CD4-positive, CD25-positive, alpha-beta regulatory T cell (primary cell): ENCODE results near the gene GFOD2. TPM values are rescaled to one million over a fixed set of nuclear protein-coding genes. Genes with fewer than 3 reads are reported as not detected.

Experiments used
- ATAC-seq, 2 donors: fragments of 150-1000 bp; cut with Tn5 transposase; one replicate each; pipeline ENCODE4 v1.10.0; 2021; ENCODE audit warnings: low read depth in 2 of 2, moderate number of reproducible peaks in 2 of 2, moderate library complexity in 1 of 2
- DNase-seq, 3 donors: peaks; one replicate each; pipeline versions ENCODE4 v3.0.0 to v3.0.0-alpha.2; 2012 to 2022; ENCODE audit warnings: mixed read lengths in 1 of 3
- H3K27ac ChIP-seq: one replicate; pipeline ENCODE4 v1.7.0; 2013; ENCODE audit warnings: mild to moderate bottlenecking, low read length; ENCODE audit not compliant: insufficient read depth, poor library complexity, severe bottlenecking
- H3K27me3 ChIP-seq: one replicate; pipeline ENCODE4 v1.7.0; 2013; ENCODE audit warnings: low read length; ENCODE audit not compliant: control insufficient read depth, insufficient read depth
- H3K36me3 ChIP-seq: one replicate; pipeline ENCODE4 v1.7.0; 2013; ENCODE audit warnings: mild to moderate bottlenecking, low read length, moderate library complexity; ENCODE audit not compliant: control insufficient read depth, insufficient read depth
- H3K4me1 ChIP-seq: 2 replicates; pipeline ENCODE4 v1.7.0; 2013; ENCODE audit warnings: mild to moderate bottlenecking, low read length; ENCODE audit not compliant: insufficient read depth, control insufficient read depth, poor library complexity, severe bottlenecking
- H3K4me3 ChIP-seq: one replicate; pipeline ENCODE4 v1.7.0; 2013; ENCODE audit warnings: low read depth, mild to moderate bottlenecking, low read length, moderate library complexity
- H3K9me3 ChIP-seq, 2 experiments: 1 replicate in 1 of 2; 2 replicates in 1 of 2; pipeline ENCODE4 v1.7.0; 2013; ENCODE audit warnings: low read length in 2 of 2, mild to moderate bottlenecking in 1 of 2, moderate library complexity in 1 of 2; ENCODE audit not compliant: control insufficient read depth in 2 of 2
- H3K27ac Mint-ChIP-seq, 3 donors: one replicate each; pipeline ENCODE4 v1.8.0; 2020 to 2022; ENCODE audit warnings: mild to moderate bottlenecking in 3 of 3, mixed read lengths in 3 of 3, moderate library complexity in 2 of 3
- H3K27me3 Mint-ChIP-seq: one replicate; pipeline ENCODE4 v1.8.0; 2022; ENCODE audit warnings: mild to moderate bottlenecking, mixed read lengths
- H3K36me3 Mint-ChIP-seq: one replicate; pipeline ENCODE4 v1.8.0; 2020; ENCODE audit warnings: mixed read lengths
- H3K4me1 Mint-ChIP-seq, 4 donors: one replicate each; pipeline ENCODE4 v1.8.0; 2020 to 2022; ENCODE audit warnings: mixed read lengths in 4 of 4, mild to moderate bottlenecking in 1 of 4
- H3K4me3 Mint-ChIP-seq, 4 donors: one replicate each; pipeline ENCODE4 v1.8.0; 2020 to 2022; ENCODE audit warnings: mild to moderate bottlenecking in 4 of 4, mixed read lengths in 4 of 4, moderate library complexity in 3 of 4
- H3K9me3 Mint-ChIP-seq, 7 donors: one replicate each; pipeline ENCODE4 v1.8.0; 2020 to 2022; ENCODE audit warnings: mixed read lengths in 7 of 7, mild to moderate bottlenecking in 3 of 7, moderate library complexity in 2 of 7
- polyA plus RNA-seq, 4 donors: library from polyadenylated mRNA; unstranded; fragments of 300-500 nt; fragmentation: Illumina TruSeq; gene quantifications; one replicate each; pipeline ENCODE4 v1.2.3, GENCODE V29; 2021
- total RNA-seq: library from RNA; stranded (reverse); gene quantifications from one replicate; pipeline ENCODE4 v1.2.3, GENCODE V29; 2022

Gene GFOD2
- total and polyA plus RNA-seq, 5 donors from 2014 or later, result 9.0 to 12.1 (median 11.4) TPM

- H3K27ac Mint-ChIP-seq, result peak overlapping the region in 1 of 3 donors; percentile 26
These were observed 29.7 kb upstream of the GFOD2 start for GRCh38 chr16:67748834-67749233.

DNA sequence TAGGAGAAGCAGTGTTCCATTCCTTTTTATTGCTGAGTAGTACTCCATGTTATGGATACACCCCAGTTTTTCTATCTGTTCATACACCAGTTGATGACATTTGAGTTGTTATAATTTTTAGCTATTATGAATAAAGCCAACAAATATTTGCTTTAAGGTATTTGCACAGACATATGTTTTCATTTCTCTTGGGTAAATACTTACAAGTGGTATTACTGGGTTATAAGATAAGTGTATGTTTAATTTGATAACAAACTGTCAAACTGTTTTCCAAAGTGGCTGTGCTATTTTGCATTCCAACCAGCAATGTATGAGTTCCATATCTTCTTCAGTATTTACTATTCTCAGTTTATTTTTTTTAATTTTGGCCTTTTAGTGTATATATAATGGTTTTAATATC is 27.7 kb upstream of the GFOD2 start:
- H3K9me3 Mint-ChIP-seq, result no peaks in the 10 kb centered on the region
- H3K4me3 Mint-ChIP-seq, result no peak overlapping the region
- no peaks in the 10 kb centered on the region for H3K27me3 Mint-ChIP-seq
- Histone ChIP-seq H3K36me3 (peaks cover 22% of the 10 kb centered on the region), H3K4me1 (no peaks in the 10 kb centered on the region), H3K9me3 (no peaks in the 10 kb centered on the region), H3K27me3 (no peaks in the 10 kb centered on the region), H3K4me3 (no peak overlapping the region), H3K27ac (no peak overlapping the region)
- H3K4me1 Mint-ChIP-seq, result peaks cover 0 to 4% (median 2%) of the 10 kb centered on the region in 4 donors
- H3K36me3 Mint-ChIP-seq, result peaks cover 20% of the 10 kb centered on the region
- no peak overlapping the region for H3K27ac Mint-ChIP-seq
- ATAC-seq (no peak), DNase-seq (no peak)

More at GRCh38 chr16:67748834-67749233, 29.7 kb upstream of the GFOD2 start:
- no peaks in the 10 kb centered on the region for H3K27me3 ChIP-seq
- ATAC-seq (no peak), DNase-seq (no peak)
- H3K4me1 Mint-ChIP-seq, result peaks cover 0 to 6% (median 2%) of the 10 kb centered on the region in 4 donors
- no peak overlapping the region for H3K4me3 Mint-ChIP-seq
- no peaks in the 10 kb centered on the region for H3K9me3 ChIP-seq
- H3K4me1 ChIP-seq, result no peaks in the 10 kb centered on the region
- H3K4me3 ChIP-seq, result no peak overlapping the region
- no peaks in the 10 kb centered on the region for H3K9me3 Mint-ChIP-seq
- peaks cover 12% of the 10 kb centered on the region for H3K36me3 ChIP-seq
- peaks cover 15% of the 10 kb centered on the region for H3K36me3 Mint-ChIP-seq
- H3K27ac ChIP-seq, result no peak overlapping the region
- no peaks in the 10 kb centered on the region for H3K27me3 Mint-ChIP-seq

DNA sequence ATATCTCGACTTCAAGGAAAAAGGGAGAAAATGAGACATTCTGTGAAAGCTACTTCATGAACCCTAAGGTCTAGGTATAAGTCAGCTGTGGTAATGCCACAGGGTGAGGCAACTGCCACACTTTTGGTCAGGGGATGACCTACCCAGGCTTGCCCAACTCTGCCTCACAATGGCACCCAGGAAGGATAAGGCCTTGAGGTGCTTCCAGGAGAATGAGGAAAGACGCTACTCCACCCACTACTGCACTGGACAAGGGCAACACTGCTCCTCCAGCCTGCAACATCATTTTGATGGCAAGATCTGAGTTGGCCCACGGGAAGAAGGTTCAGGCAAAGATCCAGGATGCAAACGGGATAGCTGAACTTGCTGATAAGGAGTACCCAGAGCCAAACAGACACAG is 22.0 kb upstream of the GFOD2 start:
- H3K4me1 ChIP-seq, result no peaks in the 10 kb centered on the region
- Mint-ChIP-seq H3K27me3 (no peaks in the 10 kb centered on the region), H3K9me3 (no peaks in the 10 kb centered on the region), H3K36me3 (peaks cover 31% of the 10 kb centered on the region), H3K4me1 (peaks cover 0 to 4% (median 0%) of the 10 kb centered on the region in 4 donors), H3K4me3 (no peak overlapping the region), H3K27ac (peak overlapping the region in 1 of 3 donors; percentile 28)
- H3K9me3 ChIP-seq, result no peaks in the 10 kb centered on the region
- no peaks in the 10 kb centered on the region for H3K27me3 ChIP-seq
- DNase-seq, result no peak
- H3K27ac ChIP-seq, result no peak overlapping the region
- peaks cover 42% of the 10 kb centered on the region for H3K36me3 ChIP-seq
- no peak overlapping the region for H3K4me3 ChIP-seq
- no peak for ATAC-seq

DNA sequence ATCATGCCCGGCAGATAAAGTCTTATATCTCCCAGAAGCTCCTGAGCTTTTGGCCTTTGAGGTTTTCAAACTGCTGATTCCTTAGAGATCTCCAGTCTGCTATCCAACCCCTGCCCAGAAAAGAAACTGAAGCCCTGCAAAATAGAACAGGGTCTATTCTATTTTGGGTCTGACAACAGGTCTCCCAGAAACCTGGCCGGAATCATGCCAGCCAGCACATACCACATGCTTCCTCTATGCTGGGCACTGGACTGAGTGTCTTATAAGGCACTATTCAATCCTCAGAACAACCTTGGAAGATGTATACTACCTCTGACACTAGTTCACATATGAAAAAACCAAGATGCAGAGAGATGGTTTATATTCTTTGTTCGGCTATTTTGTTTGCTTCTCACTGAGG is 21.3 kb upstream of the GFOD2 start:
- Mint-ChIP-seq H3K4me3 (no peak overlapping the region), H3K4me1 (peaks cover 0 to 4% (median 0%) of the 10 kb centered on the region in 4 donors), H3K36me3 (peaks cover 31% of the 10 kb centered on the region), H3K27ac (peak overlapping the region in 2 of 3 donors; percentile 5 to 20), H3K9me3 (no peaks in the 10 kb centered on the region), H3K27me3 (no peaks in the 10 kb centered on the region)
- DNase-seq (no peak), ATAC-seq (no peak)
- Histone ChIP-seq H3K36me3 (peaks cover 42% of the 10 kb centered on the region), H3K27ac (no peak overlapping the region), H3K27me3 (no peaks in the 10 kb centered on the region), H3K4me1 (no peaks in the 10 kb centered on the region), H3K9me3 (no peaks in the 10 kb centered on the region), H3K4me3 (no peak overlapping the region)

GRCh38 chr16:67736858-67737257 is 17.7 kb upstream of the GFOD2 start:
- H3K27ac Mint-ChIP-seq, result peak overlapping the region in 1 of 3 donors; percentile 73
- H3K4me1 Mint-ChIP-seq, result peaks cover 0 to 4% (median 0%) of the 10 kb centered on the region in 4 donors
- Histone ChIP-seq H3K4me3 (no peak overlapping the region), H3K4me1 (no peaks in the 10 kb centered on the region), H3K9me3 (no peaks in the 10 kb centered on the region), H3K27ac (no peak overlapping the region), H3K36me3 (peaks cover 34% of the 10 kb centered on the region), H3K27me3 (no peaks in the 10 kb centered on the region)
- H3K9me3 Mint-ChIP-seq, result no peaks in the 10 kb centered on the region
- H3K4me3 Mint-ChIP-seq, result no peak overlapping the region
- no peak for DNase-seq
- no peaks in the 10 kb centered on the region for H3K27me3 Mint-ChIP-seq
- H3K36me3 Mint-ChIP-seq, result peaks cover 17% of the 10 kb centered on the region
- no peak for ATAC-seq

- H3K36me3 Mint-ChIP-seq, result peaks cover 19% of the 10 kb centered on the region
- H3K9me3 Mint-ChIP-seq, result no peaks in the 10 kb centered on the region
- H3K4me3 Mint-ChIP-seq, result no peak overlapping the region
These were observed 15.7 kb upstream of the GFOD2 start for GRCh38 chr16:67734731-67735201.

GRCh38 chr16:67733734-67734470 is 14.8 kb upstream of the GFOD2 start:
- no peak overlapping the region for H3K4me3 Mint-ChIP-seq
- peaks cover 44% of the 10 kb centered on the region for H3K36me3 ChIP-seq
- no peak overlapping the region for H3K27ac ChIP-seq
- H3K4me3 ChIP-seq, result no peak overlapping the region
- H3K9me3 ChIP-seq, result no peaks in the 10 kb centered on the region
- no peaks in the 10 kb centered on the region for H3K27me3 ChIP-seq
- peak overlapping the region in 1 of 3 donors; percentile 9 for H3K27ac Mint-ChIP-seq
- no peak for ATAC-seq
- peaks cover 19% of the 10 kb centered on the region for H3K36me3 Mint-ChIP-seq
- H3K4me1 ChIP-seq, result no peaks in the 10 kb centered on the region
- no peak for DNase-seq
- no peaks in the 10 kb centered on the region for H3K27me3 Mint-ChIP-seq
- no peaks in the 10 kb centered on the region for H3K4me1 Mint-ChIP-seq
- H3K9me3 Mint-ChIP-seq, result no peaks in the 10 kb centered on the region

More at GRCh38 chr16:67734731-67735201, 15.7 kb upstream of the GFOD2 start:
- Histone ChIP-seq H3K4me1 (no peaks in the 10 kb centered on the region), H3K4me3 (no peak overlapping the region), H3K27me3 (no peaks in the 10 kb centered on the region), H3K36me3 (peaks cover 39% of the 10 kb centered on the region), H3K9me3 (no peaks in the 10 kb centered on the region), H3K27ac (no peak overlapping the region)
- no peak overlapping the region for H3K27ac Mint-ChIP-seq
- no peaks in the 10 kb centered on the region for H3K4me1 Mint-ChIP-seq
- no peak for DNase-seq
- no peak for ATAC-seq
- H3K27me3 Mint-ChIP-seq, result no peaks in the 10 kb centered on the region

GRCh38 chr16:67731753-67732095 is 12.6 kb upstream of the GFOD2 start:
- H3K27ac Mint-ChIP-seq, result peak overlapping the region in 1 of 3 donors; percentile 26
- no peaks in the 10 kb centered on the region for H3K4me1 Mint-ChIP-seq
- H3K9me3 ChIP-seq, result no peaks in the 10 kb centered on the region
- no peak overlapping the region for H3K27ac ChIP-seq
- no peaks in the 10 kb centered on the region for H3K9me3 Mint-ChIP-seq
- H3K36me3 ChIP-seq, result peaks cover 55% of the 10 kb centered on the region
- ATAC-seq (no peak), DNase-seq (no peak)
- no peak overlapping the region for H3K4me3 ChIP-seq
- H3K4me3 Mint-ChIP-seq, result no peak overlapping the region
- H3K27me3 Mint-ChIP-seq, result no peaks in the 10 kb centered on the region
- no peaks in the 10 kb centered on the region for H3K27me3 ChIP-seq
- H3K36me3 Mint-ChIP-seq, result peaks cover 22% of the 10 kb centered on the region
- no peaks in the 10 kb centered on the region for H3K4me1 ChIP-seq
